Activated CD4-positive, alpha-beta T cell treated with anti-CD3 and anti-CD28 coated beads for 36 hours (primary cell): ENCODE results near the gene ANAPC2. TPM values are rescaled to one million over a fixed set of nuclear protein-coding genes. Genes with fewer than 3 reads are reported as not detected.

Experiments used
- ATAC-seq: fragments of 200-7000 bp; cut with Tn5 transposase; one replicate; pipeline ENCODE4 v1.10.0; 2021; ENCODE audit warnings: mild to moderate bottlenecking, moderate library complexity
- CTCF ChIA-PET: fragments of 350-600 bp; sonication (Branson Sonifier 250); formaldehyde crosslinking; loops from one replicate; lab custom pipeline; 2021; ENCODE audit warnings: antibody characterized with exemption; lab: Charles Lee
- POLR2A ChIA-PET: fragments of 350-600 bp; sonication (Branson Sonifier 250); formaldehyde crosslinking; loops from one replicate; lab custom pipeline; 2021; ENCODE audit warnings: antibody characterized with exemption, inconsistent platforms; lab: Charles Lee
- DNase-seq: peaks from one replicate; pipeline ENCODE4 v3.0.0-alpha.2; 2020
- H3K27ac Mint-ChIP-seq: one replicate; pipeline ENCODE4 v1.8.0; 2021; ENCODE audit warnings: mixed read lengths
- H3K27me3 Mint-ChIP-seq: one replicate; pipeline ENCODE4 v1.8.0; 2021; ENCODE audit warnings: mixed read lengths
- H3K36me3 Mint-ChIP-seq: one replicate; pipeline ENCODE4 v1.8.0; 2021; ENCODE audit warnings: low read depth, mixed read lengths
- H3K4me1 Mint-ChIP-seq: one replicate; pipeline ENCODE4 v1.8.0; 2021; ENCODE audit warnings: mixed read lengths
- H3K4me3 Mint-ChIP-seq: one replicate; pipeline ENCODE4 v1.8.0; 2021; ENCODE audit warnings: mild to moderate bottlenecking, moderate library complexity, mixed read lengths
- H3K9me3 Mint-ChIP-seq: one replicate; pipeline ENCODE4 v1.8.0; 2021; ENCODE audit warnings: low read depth, mixed read lengths
- intact Hi-C, 2 experiments: fragments of 100-400 bp; cut with DNase I in 1 of 2; cut with micrococcal nuclease in 1 of 2; formaldehyde crosslinking; loops; one replicate each; pipeline versions ENCODE4 v1.14.2 to v1.15.1; 2022 to 2024; cut with DNase I, micrococcal nuclease
- total RNA-seq, 2 experiments: library from RNA; stranded (reverse); gene quantifications; one replicate each; pipeline ENCODE4 v1.2.3, GENCODE V29; 2021

ANAPC2 gene
- total RNA-seq, 2 experiments from 2014 or later = 30.8 to 38.4 TPM

- ChIA-PET CTCF (interaction anchor here (0.7 to 1.3 kb wide), 3 partner anchors 15 to 80 kb away, joined by 3 read pairs; partner anchors contain the start of gene TMEM210), POLR2A (interaction anchor here (0.7 kb wide), 1 partner anchor 47 kb away, joined by 3 read pairs; no protein-coding TSS in a partner anchor)
- ATAC-seq = peak; percentile 79
- Mint-ChIP-seq H3K4me3 (peak overlapping the region; percentile 36), H3K9me3 (no peaks in the 10 kb centered on the region), H3K4me1 (peaks cover 11% of the 10 kb centered on the region), H3K27ac (no peak overlapping the region), H3K36me3 (no peaks in the 10 kb centered on the region), H3K27me3 (peaks cover 30% of the 10 kb centered on the region)
- intact Hi-C loops = loop anchor here in 1 of 2 experiments (1.0 to 2.0 kb wide), 3 partner anchors 32 to 178 kb away; partner anchors contain the start of genes ANAPC2 and SSNA1
- DNase-seq = peak; percentile 85
Measured at GRCh38 chr9:137156567-137157375, 31.6 kb downstream of the ANAPC2 start.

GRCh38 chr9:137152844-137153405 lies 35.4 kb downstream of the ANAPC2 start:
- Mint-ChIP-seq H3K4me3 (no peak overlapping the region), H3K4me1 (peaks cover 15% of the 10 kb centered on the region), H3K36me3 (no peaks in the 10 kb centered on the region), H3K27ac (no peak overlapping the region), H3K9me3 (no peaks in the 10 kb centered on the region), H3K27me3 (peaks cover 17% of the 10 kb centered on the region)
- DNase-seq (no peak), ATAC-seq (no peak)
- ChIA-PET POLR2A (no interaction called here), CTCF (no interaction called here)
- intact Hi-C loops = no loop called here

- Mint-ChIP-seq H3K27ac (no peak overlapping the region), H3K27me3 (peaks cover 8% of the 10 kb centered on the region), H3K36me3 (no peaks in the 10 kb centered on the region), H3K9me3 (no peaks in the 10 kb centered on the region), H3K4me3 (no peak overlapping the region), H3K4me1 (peaks cover 8% of the 10 kb centered on the region)
- intact Hi-C loops = loop anchor here in 1 of 2 experiments (1.0 to 2.0 kb wide), 14 partner anchors 22 to 454 kb away; partner anchors contain the start of genes ARRDC1, MAN1B1, NDOR1 and NSMF
- ATAC-seq (peak; percentile 80), DNase-seq (peak; percentile 90)
- ChIA-PET POLR2A (interaction anchor here (0.6 to 1.6 kb wide), 6 partner anchors 21 to 409 kb away, joined by 3 to 4 read pairs (median 3); no protein-coding TSS in a partner anchor), CTCF (interaction anchor here (0.6 to 1.0 kb wide), 6 partner anchors 16 to 92 kb away, joined by 3 read pairs; no protein-coding TSS in a partner anchor)
Measured at GRCh38 chr9:137150617-137151457, 37.5 kb downstream of the ANAPC2 start.

GRCh38 chr9:137149942-137150616 lies 38.3 kb downstream of the ANAPC2 start:
- Mint-ChIP-seq H3K4me1 (peaks cover 8% of the 10 kb centered on the region), H3K4me3 (no peak overlapping the region), H3K36me3 (no peaks in the 10 kb centered on the region), H3K27ac (no peak overlapping the region), H3K27me3 (peaks cover 8% of the 10 kb centered on the region), H3K9me3 (no peaks in the 10 kb centered on the region)
- CTCF ChIA-PET = interaction anchor here (0.5 to 1.1 kb wide), 6 partner anchors 11 to 453 kb away, joined by 3 to 4 read pairs (median 3); partner anchors contain the start of genes GRIN1 and LCN10
- peak; percentile 25 for ATAC-seq
- no peak for DNase-seq
- intact Hi-C loops = loop anchor here in 1 of 2 experiments (1.0 to 2.0 kb wide), 4 partner anchors 172 to 359 kb away; partner anchors contain the start of genes NSMF and TMEM141
- POLR2A ChIA-PET = interaction anchor here (0.6 to 1.6 kb wide), 4 partner anchors 20 to 266 kb away, joined by 3 to 4 read pairs (median 4); no protein-coding TSS in a partner anchor

- Mint-ChIP-seq H3K36me3 (no peaks in the 10 kb centered on the region), H3K4me3 (no peak overlapping the region), H3K9me3 (no peaks in the 10 kb centered on the region), H3K4me1 (peaks cover 8% of the 10 kb centered on the region), H3K27ac (no peak overlapping the region), H3K27me3 (peaks cover 8% of the 10 kb centered on the region)
- CTCF ChIA-PET = interaction anchor here (0.6 to 1.1 kb wide), 2 partner anchors 11 to 454 kb away, joined by 3 to 4 read pairs; partner anchors contain the start of gene GRIN1
- no peak for ATAC-seq
- intact Hi-C loops = no loop called here
- POLR2A ChIA-PET = no interaction called here
- no peak for DNase-seq
Measured at GRCh38 chr9:137149363-137149762, 39.0 kb downstream of the ANAPC2 start.

GRCh38 chr9:137148661-137149060 lies 39.7 kb downstream of the ANAPC2 start:
- POLR2A ChIA-PET = no interaction called here

GRCh38 chr9:137148242-137148641 lies 40.1 kb downstream of the ANAPC2 start:
- DNase-seq (no peak), ATAC-seq (no peak)
- Mint-ChIP-seq H3K27me3 (peaks cover 8% of the 10 kb centered on the region), H3K36me3 (no peaks in the 10 kb centered on the region), H3K27ac (no peak overlapping the region), H3K4me3 (no peak overlapping the region), H3K4me1 (peaks cover 8% of the 10 kb centered on the region), H3K9me3 (no peaks in the 10 kb centered on the region)
- ChIA-PET POLR2A (no interaction called here), CTCF (interaction anchor here (0.6 kb wide), 1 partner anchor 108 kb away, joined by 3 read pairs; no protein-coding TSS in a partner anchor)
- intact Hi-C loops = no loop called here

More at GRCh38 chr9:137148661-137149060, 39.7 kb downstream of the ANAPC2 start:
- H3K4me1 Mint-ChIP-seq = peaks cover 8% of the 10 kb centered on the region
- DNase-seq = no peak
- no peak for ATAC-seq
- CTCF ChIA-PET = interaction anchor here (0.6 kb wide), 1 partner anchor 107 kb away, joined by 3 read pairs; no protein-coding TSS in a partner anchor
- H3K27me3 Mint-ChIP-seq = peaks cover 8% of the 10 kb centered on the region
- H3K36me3 Mint-ChIP-seq = no peaks in the 10 kb centered on the region
- no peak overlapping the region for H3K4me3 Mint-ChIP-seq
- intact Hi-C loops = no loop called here
- H3K27ac Mint-ChIP-seq = no peak overlapping the region
- H3K9me3 Mint-ChIP-seq = no peaks in the 10 kb centered on the region

GRCh38 chr9:137147793-137148160 lies 40.6 kb downstream of the ANAPC2 start:
- H3K9me3 Mint-ChIP-seq = no peaks in the 10 kb centered on the region
- peaks cover 8% of the 10 kb centered on the region for H3K4me1 Mint-ChIP-seq
- ChIA-PET POLR2A (no interaction called here), CTCF (no interaction called here)
- intact Hi-C loops = no loop called here
- no peak overlapping the region for H3K4me3 Mint-ChIP-seq
- H3K36me3 Mint-ChIP-seq = no peaks in the 10 kb centered on the region
- no peak for DNase-seq
- ATAC-seq = no peak
- H3K27ac Mint-ChIP-seq = no peak overlapping the region
- H3K27me3 Mint-ChIP-seq = peaks cover 8% of the 10 kb centered on the region

GRCh38 chr9:137147091-137147792 lies 41.1 kb downstream of the ANAPC2 start:
- Mint-ChIP-seq H3K27ac (no peak overlapping the region), H3K4me1 (peaks cover 8% of the 10 kb centered on the region), H3K9me3 (no peaks in the 10 kb centered on the region), H3K4me3 (no peak overlapping the region), H3K36me3 (no peaks in the 10 kb centered on the region), H3K27me3 (peaks cover 11% of the 10 kb centered on the region)
- POLR2A ChIA-PET = no interaction called here
- ATAC-seq (no peak), DNase-seq (no peak)
- intact Hi-C loops = no loop called here
- CTCF ChIA-PET = no interaction called here

- no peaks in the 10 kb centered on the region for H3K36me3 Mint-ChIP-seq
- ChIA-PET POLR2A (no interaction called here), CTCF (no interaction called here)
- ATAC-seq (no peak), DNase-seq (no peak)
- no peak overlapping the region for H3K27ac Mint-ChIP-seq
- peaks cover 16% of the 10 kb centered on the region for H3K27me3 Mint-ChIP-seq
- no peak overlapping the region for H3K4me3 Mint-ChIP-seq
- H3K4me1 Mint-ChIP-seq = peaks cover 7% of the 10 kb centered on the region
- intact Hi-C loops = no loop called here
- H3K9me3 Mint-ChIP-seq = no peaks in the 10 kb centered on the region
Measured at GRCh38 chr9:137146527-137146918, 41.8 kb downstream of the ANAPC2 start.
